ENCODE results near the gene MITF.

The MITF gene

GRCh38 chr3:69770219-69770618 is 31.0 kb downstream of the MITF start:
- TF ChIP-seq JUND (IDR thresholded peaks at IDR 0.05; ENCODE audit: low read depth): no peak
- peak in 1 of 2 experiments; percentile 6 for DNase-seq (ENCODE audit: low read depth in 1 of 2, low spot score in 1 of 2)
- in situ Hi-C loops (cut with HindIII; ENCODE audit: low pct_unique_long_range_greater_than_20kb, low sequenced_read_pairs): no loop called here

GRCh38 chr3:69770976-69771634 is 31.8 kb downstream of the MITF start:
- DNase-seq (ENCODE audit: low read depth in 1 of 2, low spot score in 1 of 2): peak in 1 of 2 experiments; percentile 7

GRCh38 chr3:69772152-69772867 is 33.0 kb downstream of the MITF start:
- no peak for DNase-seq (ENCODE audit: low read depth in 1 of 2, low spot score in 1 of 2)
- in situ Hi-C loops (cut with HindIII; ENCODE audit: low pct_unique_long_range_greater_than_20kb, low sequenced_read_pairs): no loop called here
- TF ChIP-seq JUND (IDR thresholded peaks at IDR 0.05; ENCODE audit: low read depth): no peak

More at GRCh38 chr3:69770976-69771634, 31.8 kb downstream of the MITF start:
- no peak for TF ChIP-seq JUND (IDR thresholded peaks at IDR 0.05; ENCODE audit: low read depth)
- in situ Hi-C loops (cut with HindIII; ENCODE audit: low pct_unique_long_range_greater_than_20kb, low sequenced_read_pairs): no loop called here

GRCh38 chr3:69774029-69774428 is 34.8 kb downstream of the MITF start:
- DNase-seq (ENCODE audit: low read depth in 1 of 2, low spot score in 1 of 2): peak in 1 of 2 experiments; percentile 12
- TF ChIP-seq JUND (IDR thresholded peaks at IDR 0.05; ENCODE audit: low read depth): no peak
- in situ Hi-C loops (cut with HindIII; ENCODE audit: low pct_unique_long_range_greater_than_20kb, low sequenced_read_pairs): no loop called here

GRCh38 chr3:69775751-69776150 is 36.5 kb downstream of the MITF start:
- TF ChIP-seq JUND (IDR thresholded peaks at IDR 0.05; ENCODE audit: low read depth): no peak
- in situ Hi-C loops (cut with HindIII; ENCODE audit: low pct_unique_long_range_greater_than_20kb, low sequenced_read_pairs): no loop called here
- no peak for DNase-seq (ENCODE audit: low read depth in 1 of 2, low spot score in 1 of 2)

- in situ Hi-C loops (cut with HindIII; ENCODE audit: low pct_unique_long_range_greater_than_20kb, low sequenced_read_pairs): no loop called here
- no peak for TF ChIP-seq JUND (IDR thresholded peaks at IDR 0.05; ENCODE audit: low read depth)
- no peak for DNase-seq (ENCODE audit: low read depth in 1 of 2, low spot score in 1 of 2)
These were observed 37.0 kb downstream of the MITF start for GRCh38 chr3:69776289-69776688.

GRCh38 chr3:69776920-69777581 is 37.8 kb downstream of the MITF start:
- TF ChIP-seq JUND (IDR thresholded peaks at IDR 0.05; ENCODE audit: low read depth): no peak
- DNase-seq (ENCODE audit: low read depth in 1 of 2, low spot score in 1 of 2): no peak
- in situ Hi-C loops (cut with HindIII; ENCODE audit: low pct_unique_long_range_greater_than_20kb, low sequenced_read_pairs): no loop called here

GRCh38 chr3:69777582-69777967 is 38.3 kb downstream of the MITF start:
- no peak for TF ChIP-seq JUND (IDR thresholded peaks at IDR 0.05; ENCODE audit: low read depth)
- DNase-seq (ENCODE audit: low read depth in 1 of 2, low spot score in 1 of 2): no peak
- in situ Hi-C loops (cut with HindIII; ENCODE audit: low pct_unique_long_range_greater_than_20kb, low sequenced_read_pairs): no loop called here

- TF ChIP-seq JUND (IDR thresholded peaks at IDR 0.05; ENCODE audit: low read depth): no peak
- DNase-seq (ENCODE audit: low read depth in 1 of 2, low spot score in 1 of 2): no peak
- in situ Hi-C loops (cut with HindIII; ENCODE audit: low pct_unique_long_range_greater_than_20kb, low sequenced_read_pairs): no loop called here
These were observed 42.3 kb downstream of the MITF start for GRCh38 chr3:69781593-69781992.

- in situ Hi-C loops (cut with HindIII; ENCODE audit: low pct_unique_long_range_greater_than_20kb, low sequenced_read_pairs): no loop called here
These were observed 45.8 kb downstream of the MITF start for GRCh38 chr3:69784954-69785514.

GRCh38 chr3:69785769-69786320 is 46.6 kb downstream of the MITF start:
- in situ Hi-C loops (cut with HindIII; ENCODE audit: low pct_unique_long_range_greater_than_20kb, low sequenced_read_pairs): no loop called here
- no peak for DNase-seq (ENCODE audit: low read depth in 1 of 2, low spot score in 1 of 2)
- TF ChIP-seq JUND (IDR thresholded peaks at IDR 0.05; ENCODE audit: low read depth): no peak

More at GRCh38 chr3:69784954-69785514, 45.8 kb downstream of the MITF start:
- DNase-seq (ENCODE audit: low read depth in 1 of 2, low spot score in 1 of 2): no peak
- no peak for TF ChIP-seq JUND (IDR thresholded peaks at IDR 0.05; ENCODE audit: low read depth)

GRCh38 chr3:69786854-69787253 is 47.6 kb downstream of the MITF start:
- TF ChIP-seq JUND (IDR thresholded peaks at IDR 0.05; ENCODE audit: low read depth): no peak
- no peak for DNase-seq (ENCODE audit: low read depth in 1 of 2, low spot score in 1 of 2)

More at GRCh38 chr3:69786854-69787253, 47.6 kb downstream of the MITF start:
- in situ Hi-C loops (cut with HindIII; ENCODE audit: low pct_unique_long_range_greater_than_20kb, low sequenced_read_pairs): no loop called here
